HEK293T (cell line): ENCODE data around the gene METTL22.

ENCODE experiments used
- CTCF ChIA-PET: fragments of 350-600 bp; formaldehyde crosslinking; extraction: SDS; loops from one replicate; lab custom pipeline; 2021; ENCODE audit warnings: antibody characterized with exemption, inconsistent platforms; lab: Yijun Ruan, JAX
- POLR2A ChIA-PET: fragments of 350-600 bp; formaldehyde crosslinking; extraction: SDS; loops from one replicate; lab custom pipeline; 2020; ENCODE audit warnings: antibody characterized with exemption, inconsistent platforms; lab: Yijun Ruan, JAX
- DNase-seq: peaks from one replicate; pipeline ENCODE4 v3.0.0; 2012; ENCODE audit warnings: mixed read lengths; ENCODE audit errors: extremely low spot score
- ARNT ChIP-seq: fragments of 450-650 bp; IDR thresholded peaks from 2 replicates; pipeline ENCODE4 v1.6.1; 2017; ENCODE audit warnings: mild to moderate bottlenecking
- BHLHE40 ChIP-seq: fragments of 450-650 bp; IDR thresholded peaks from 2 replicates; pipeline ENCODE4 v1.6.1; 2016; ENCODE audit warnings: mild to moderate bottlenecking, moderate library complexity, borderline replicate concordance
- CTBP1 ChIP-seq: fragments of 450-650 bp; IDR thresholded peaks from 2 replicates; pipeline ENCODE4 v1.6.1; 2016; ENCODE audit warnings: borderline replicate concordance
- ELF4 ChIP-seq: fragments of 450-650 bp; IDR thresholded peaks from 2 replicates; pipeline ENCODE4 v1.6.1; 2017; ENCODE audit warnings: antibody characterized with exemption
- FOXA1 ChIP-seq: fragments of 450-650 bp; IDR thresholded peaks from 2 replicates; pipeline ENCODE4 v1.6.1; 2016; ENCODE audit warnings: mild to moderate bottlenecking
- FOXK2 ChIP-seq: fragments of 450-650 bp; IDR thresholded peaks from 2 replicates; pipeline ENCODE4 v1.6.1; 2016; ENCODE audit warnings: mild to moderate bottlenecking
- FOXM1 ChIP-seq: fragments of 450-650 bp; IDR thresholded peaks from 2 replicates; pipeline ENCODE4 v1.6.1; 2017; ENCODE audit warnings: mild to moderate bottlenecking, borderline replicate concordance
- HDGF ChIP-seq: fragments of 450-650 bp; IDR thresholded peaks from 2 replicates; pipeline ENCODE4 v1.6.1; 2017; ENCODE audit warnings: antibody characterized with exemption, borderline replicate concordance
- L3MBTL2 ChIP-seq: fragments of 450-650 bp; conservative IDR thresholded peaks from 2 replicates; pipeline ENCODE4 v1.6.1; 2016; ENCODE audit warnings: mild to moderate bottlenecking
- LEF1 ChIP-seq: fragments of 450-650 bp; IDR thresholded peaks from 2 replicates; pipeline ENCODE4 v1.6.1; 2017; ENCODE audit warnings: mild to moderate bottlenecking, borderline replicate concordance
- NFRKB ChIP-seq: fragments of 450-650 bp; IDR thresholded peaks from 2 replicates; pipeline ENCODE4 v1.6.1; 2016; ENCODE audit warnings: mild to moderate bottlenecking, moderate library complexity
- SP1 ChIP-seq: fragments of 450-650 bp; IDR thresholded peaks from 2 replicates; pipeline ENCODE4 v1.6.1; 2017
- SUZ12 ChIP-seq: fragments of 450-650 bp; IDR thresholded peaks from 2 replicates; pipeline ENCODE4 v1.6.1; 2016; ENCODE audit warnings: mild to moderate bottlenecking
- TARDBP ChIP-seq: fragments of 450-650 bp; IDR thresholded peaks from 2 replicates; pipeline ENCODE4 v1.6.1; 2016
- ZNF384 ChIP-seq: fragments of 450-650 bp; IDR thresholded peaks from 2 replicates; pipeline ENCODE4 v1.6.1; 2016
- TF ChIP-seq, protein P1 (sequence below): fragments of 450-650 bp; IDR thresholded peaks from 2 replicates; pipeline ENCODE4 v1.6.1; 2016

METTL22 gene

DNA sequence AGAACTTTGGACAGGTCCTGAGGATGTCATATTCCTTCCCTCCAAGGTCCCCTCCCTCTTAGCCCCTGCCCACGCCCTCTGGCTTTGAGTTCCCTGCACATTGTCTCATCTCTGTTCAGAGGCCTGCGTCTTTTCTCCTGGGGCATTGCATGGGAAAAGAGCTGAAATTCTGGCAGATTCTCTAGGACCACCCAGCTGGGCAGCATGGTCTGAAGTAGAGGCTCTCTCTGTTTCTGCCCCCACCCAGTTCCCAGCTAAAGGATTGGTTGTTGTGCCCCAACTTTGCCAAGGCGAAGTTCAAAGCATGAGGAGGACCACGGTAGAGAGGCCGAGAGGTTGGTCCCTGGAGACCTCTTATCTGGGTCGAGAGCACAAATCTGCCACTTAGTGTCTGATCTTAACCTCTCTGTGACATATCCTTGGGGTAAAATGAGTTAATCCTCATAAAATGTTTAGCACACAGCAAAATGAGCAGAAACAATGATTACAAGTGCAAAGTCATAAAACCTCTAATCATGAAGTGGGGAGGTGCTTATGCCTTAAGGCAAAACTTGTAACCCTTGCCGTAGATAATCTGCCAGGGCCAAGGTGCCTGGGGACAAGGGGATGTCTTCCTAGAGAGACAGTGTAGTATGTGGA is 55.4 kb downstream of the METTL22 start:
- DNase-seq, result no peak
- TF ChIP-seq CTBP1 (no peak), NFRKB (no peak), ELF4 (no peak), SUZ12 (no peak), ZNF384 (no peak), FOXM1 (no peak), L3MBTL2 (no peak), SP1 (no peak), FOXK2 (no peak), LEF1 (no peak), HDGF (no peak), TARDBP (no peak), FOXA1 (no peak), ARNT (no peak), BHLHE40 (no peak)
- TF ChIP-seq, protein P1, sequence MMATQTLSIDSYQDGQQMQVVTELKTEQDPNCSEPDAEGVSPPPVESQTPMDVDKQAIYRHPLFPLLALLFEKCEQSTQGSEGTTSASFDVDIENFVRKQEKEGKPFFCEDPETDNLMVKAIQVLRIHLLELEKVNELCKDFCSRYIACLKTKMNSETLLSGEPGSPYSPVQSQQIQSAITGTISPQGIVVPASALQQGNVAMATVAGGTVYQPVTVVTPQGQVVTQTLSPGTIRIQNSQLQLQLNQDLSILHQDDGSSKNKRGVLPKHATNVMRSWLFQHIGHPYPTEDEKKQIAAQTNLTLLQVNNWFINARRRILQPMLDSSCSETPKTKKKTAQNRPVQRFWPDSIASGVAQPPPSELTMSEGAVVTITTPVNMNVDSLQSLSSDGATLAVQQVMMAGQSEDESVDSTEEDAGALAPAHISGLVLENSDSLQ, result no peak
- ChIA-PET POLR2A (no interaction called here), CTCF (no interaction called here)

DNA sequence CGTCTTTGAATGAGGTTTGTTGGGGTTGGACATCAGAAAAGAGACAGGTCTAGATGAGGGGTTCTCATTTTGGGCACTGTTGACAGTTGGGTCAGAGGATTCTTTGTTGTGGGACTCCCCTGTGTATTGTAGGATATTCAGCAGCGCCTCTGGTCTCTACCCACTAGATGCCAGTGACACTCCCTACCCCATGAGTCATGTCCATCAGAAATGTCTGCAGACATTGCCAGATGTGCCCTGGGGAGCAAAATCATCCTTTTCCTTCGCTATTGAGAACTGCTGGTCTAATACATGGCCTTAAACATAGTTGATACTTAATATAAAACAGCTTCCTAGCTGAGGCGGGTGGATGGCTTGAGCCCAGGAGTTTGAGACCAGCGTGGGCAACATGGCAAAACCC is 56.0 kb downstream of the METTL22 start:
- TF ChIP-seq ARNT (no peak), FOXK2 (no peak), HDGF (no peak), TARDBP (no peak), ZNF384 (no peak)
- DNase-seq, result no peak

DNA sequence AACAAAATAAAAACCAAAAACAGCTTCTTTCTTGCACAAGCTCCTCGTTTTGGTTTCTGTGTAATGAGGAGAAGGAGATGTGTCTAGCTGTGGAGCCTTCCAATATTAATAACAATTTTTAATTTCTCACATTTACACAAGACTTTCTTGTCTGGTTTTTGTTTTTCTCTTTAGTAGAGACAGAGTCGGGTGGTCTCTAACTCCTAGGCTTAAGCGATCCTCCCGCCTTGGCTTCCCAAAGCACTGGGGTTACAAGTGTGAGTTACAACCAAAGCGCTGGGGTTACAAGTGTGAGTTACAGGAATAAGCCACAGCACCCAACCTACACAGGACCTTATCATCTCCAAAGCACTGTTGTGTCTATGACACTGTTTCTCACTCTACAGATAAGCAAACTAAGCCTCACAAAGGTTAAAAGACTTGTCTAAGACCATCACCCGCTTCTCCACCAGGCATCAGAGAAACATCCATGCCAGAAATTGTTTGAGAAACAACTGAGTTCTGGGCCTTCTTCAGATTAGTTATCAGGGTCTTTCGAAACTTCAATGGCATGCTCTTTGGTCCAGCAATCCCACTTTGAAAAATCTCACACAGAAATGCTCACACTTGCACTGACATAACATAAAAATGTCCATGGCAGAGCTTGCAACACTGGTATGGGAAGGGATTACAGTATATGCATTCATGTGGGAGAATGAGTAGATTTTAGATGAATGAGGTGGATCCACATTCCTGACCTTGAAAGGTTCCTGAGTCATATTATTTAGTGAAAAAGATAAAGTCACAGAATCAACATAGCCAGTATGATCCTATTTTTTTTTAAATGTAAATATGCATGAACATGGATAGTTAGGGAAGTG is 56.8 kb downstream of the METTL22 start:
- POLR2A ChIA-PET, result no interaction called here
- no peak for TF ChIP-seq SUZ12
- no peak for TF ChIP-seq TARDBP
- no peak for TF ChIP-seq BHLHE40
- TF ChIP-seq SP1, result no peak
- no peak for TF ChIP-seq ELF4
- no peak for TF ChIP-seq FOXK2
- no peak for TF ChIP-seq ZNF384
- TF ChIP-seq FOXA1, result no peak
- TF ChIP-seq, protein P1, result no peak
- no peak for TF ChIP-seq LEF1
- CTCF ChIA-PET, result no interaction called here
- DNase-seq, result no peak

More for the DNA sequence above, 56.0 kb downstream of the METTL22 start:
- POLR2A ChIA-PET, result no interaction called here
- CTCF ChIA-PET, result no interaction called here

DNA sequence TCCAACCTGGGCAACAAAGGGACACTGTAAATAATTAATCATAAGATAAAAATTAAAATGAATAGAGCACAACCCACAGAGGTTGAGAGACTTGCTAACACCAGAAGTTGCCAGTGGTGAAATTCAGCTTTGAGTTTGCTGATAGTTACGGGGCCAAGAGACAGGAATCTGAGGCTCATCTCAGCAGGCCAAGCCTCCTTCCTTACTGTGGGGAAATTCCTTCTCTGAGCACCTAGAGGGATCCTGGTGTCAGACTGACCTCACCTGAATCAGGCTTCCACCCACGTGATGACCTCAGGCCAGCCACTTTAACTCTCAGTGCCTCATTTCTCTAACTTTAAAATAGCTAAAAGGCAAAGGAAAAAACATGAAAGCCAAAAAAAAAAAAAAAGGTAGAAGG is 57.7 kb downstream of the METTL22 start:
- CTCF ChIA-PET, result no interaction called here
- TF ChIP-seq LEF1 (no peak), TARDBP (no peak), SUZ12 (no peak), ARNT (no peak), ELF4 (no peak), L3MBTL2 (no peak), FOXA1 (no peak), SP1 (no peak), FOXK2 (no peak), CTBP1 (no peak), BHLHE40 (no peak), ZNF384 (no peak), FOXM1 (no peak)
- TF ChIP-seq, protein P1, result no peak
- POLR2A ChIA-PET, result no interaction called here
- no peak for DNase-seq

DNA sequence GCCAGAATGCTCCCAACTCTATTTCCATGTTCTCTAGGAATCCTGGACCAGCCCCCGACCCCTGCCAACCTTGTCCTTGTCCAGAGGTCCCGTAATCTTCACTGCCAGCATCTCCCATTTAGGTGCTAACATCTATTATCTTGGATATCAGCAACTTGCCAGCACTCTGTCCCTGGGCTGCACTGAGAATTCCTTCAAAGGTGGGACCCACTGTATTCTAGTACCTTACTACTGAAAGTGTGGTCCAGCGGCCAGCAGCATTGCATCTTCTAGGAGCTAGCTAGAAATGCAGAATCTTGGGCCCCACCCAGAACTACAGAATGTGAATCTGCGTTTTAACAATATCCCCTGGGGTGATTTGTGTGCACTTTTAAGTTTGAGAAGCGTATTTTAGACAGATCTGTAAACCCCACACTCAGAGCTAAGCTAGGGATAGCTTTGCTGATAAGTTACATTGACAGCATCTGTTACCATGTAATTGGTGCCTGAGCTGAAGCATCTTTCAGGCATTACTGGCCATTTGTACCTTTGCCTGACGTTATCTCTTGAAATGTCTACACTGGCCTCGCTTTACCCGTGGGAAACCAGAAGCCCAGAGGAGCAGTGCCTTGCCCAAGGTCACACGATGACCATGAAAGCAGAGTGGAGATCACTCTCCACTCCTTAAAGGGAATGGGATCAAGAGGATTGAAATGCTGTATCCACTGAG is 61.2 kb downstream of the METTL22 start:
- ChIA-PET POLR2A (no interaction called here), CTCF (no interaction called here)
- no peak for DNase-seq
- TF ChIP-seq FOXM1 (no peak), NFRKB (no peak)

DNA sequence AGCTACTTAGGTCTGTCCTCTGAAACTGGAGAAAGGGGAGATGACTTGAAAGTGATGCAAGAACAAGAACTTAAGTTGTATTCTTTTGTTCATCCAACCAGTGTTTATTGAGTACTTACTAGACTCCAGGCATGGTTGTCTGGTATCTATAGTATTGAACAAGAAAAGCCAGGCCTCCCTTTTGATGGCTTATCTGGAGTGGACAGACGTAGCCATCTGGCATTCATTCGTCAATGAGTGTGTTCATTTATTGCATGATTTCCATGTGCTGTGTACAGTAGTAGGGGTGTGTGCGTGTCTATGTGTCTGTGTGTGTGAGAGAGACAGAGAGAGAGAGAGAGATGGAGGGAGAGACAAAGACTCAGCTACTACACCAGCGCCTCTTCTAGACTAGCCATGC is 62.1 kb downstream of the METTL22 start:
- TF ChIP-seq CTBP1 (no peak), SP1 (no peak), L3MBTL2 (no peak), FOXA1 (no peak), BHLHE40 (no peak), ZNF384 (no peak), ELF4 (no peak), HDGF (no peak), SUZ12 (no peak), FOXM1 (no peak), TARDBP (no peak), ARNT (no peak), NFRKB (no peak), FOXK2 (no peak), LEF1 (no peak)
- TF ChIP-seq, protein P1, result no peak
- ChIA-PET CTCF (no interaction called here), POLR2A (no interaction called here)
- no peak for DNase-seq
